Measurements from ENCODE around the gene TSPAN11.

TSPAN11 gene

DNA sequence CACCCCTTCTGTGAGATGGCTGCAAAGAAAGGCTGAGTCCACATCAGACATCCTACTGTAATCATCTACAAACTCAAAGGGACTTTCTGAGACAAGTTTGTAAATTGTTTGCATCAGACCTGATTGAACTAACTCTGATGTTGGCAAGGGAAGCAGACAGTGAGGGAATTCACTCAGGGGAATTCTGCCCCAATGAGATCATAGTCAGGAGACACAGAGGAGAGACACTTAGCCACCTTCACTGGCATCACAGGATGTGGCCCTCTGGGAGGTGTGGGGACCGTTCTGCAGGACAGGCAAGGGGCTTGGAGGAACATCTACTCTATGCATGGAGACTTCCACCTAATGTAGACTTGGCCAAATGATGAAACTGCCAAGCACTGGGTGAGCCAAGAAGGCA lies 76.5 kb downstream of the TSPAN11 start:
- H3K9ac ChIP-seq (ENCODE audit: insufficient read length, low read depth): no peak overlapping the region
- DNase-seq (ENCODE audit: low read depth, low spot score): no peak
- H3K4me1 ChIP-seq (ENCODE audit: insufficient read depth, insufficient read length): peaks cover 13% of the 10 kb centered on the region
- H3K9me3 ChIP-seq (ENCODE audit: insufficient read depth, low read length): no peaks in the 10 kb centered on the region
- H3K36me3 ChIP-seq (ENCODE audit: insufficient read depth, insufficient read length, low read length): no peaks in the 10 kb centered on the region
- TF ChIP-seq YY1 (IDR thresholded peaks at IDR 0.05; ENCODE audit: insufficient read depth, insufficient read length) (no peak), ZNF274 (IDR thresholded peaks at IDR 0.05; ENCODE audit: low read depth, low read length) (no peak), SUZ12 (IDR thresholded peaks at IDR 0.05; ENCODE audit: extremely low read depth, insufficient read depth, insufficient read length) (no peak)
- no peaks in the 10 kb centered on the region for H3K27me3 ChIP-seq (ENCODE audit: insufficient read depth, insufficient read length)
- H3K4me3 ChIP-seq (ENCODE audit: insufficient read length, low read depth): no peak overlapping the region

DNA sequence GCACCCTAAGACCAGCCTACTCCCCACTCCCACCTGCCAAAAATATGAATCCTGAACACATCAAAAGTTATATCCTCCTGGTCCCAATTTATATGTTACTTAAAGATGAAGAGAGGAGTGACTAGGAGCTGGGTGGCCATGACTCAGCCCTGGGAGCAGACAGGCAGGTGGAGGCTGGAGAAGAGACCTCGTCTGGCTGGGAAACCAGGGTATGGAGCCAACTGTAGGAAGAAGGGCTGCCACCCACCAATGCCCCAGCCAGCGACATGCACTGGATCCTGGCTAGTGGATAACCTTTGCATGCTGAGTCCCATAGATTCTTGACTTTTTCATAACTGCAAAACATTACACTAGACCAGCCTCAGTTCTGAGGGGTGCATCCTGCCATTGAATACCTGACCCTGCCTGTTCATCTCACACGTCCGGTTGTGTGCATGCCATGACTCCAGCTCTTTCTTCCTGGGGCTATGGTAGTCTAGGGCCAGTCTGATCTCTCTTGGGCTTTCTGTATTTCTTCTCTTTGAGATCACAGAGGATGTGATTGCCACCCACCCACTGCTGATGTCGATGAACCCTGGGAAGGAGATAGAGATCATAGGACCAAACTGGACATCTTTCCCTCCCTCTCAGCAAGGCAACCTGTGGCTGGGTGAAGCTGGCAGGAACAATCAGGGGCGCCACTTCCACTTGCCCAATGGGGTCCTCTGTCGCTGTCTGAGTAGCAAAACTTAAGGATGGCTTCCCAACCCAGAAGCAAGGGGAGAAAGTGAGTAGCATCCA lies 77.5 kb downstream of the TSPAN11 start:
- Histone ChIP-seq H3K4me1 (ENCODE audit: insufficient read depth, insufficient read length) (peaks cover 21% of the 10 kb centered on the region), H3K36me3 (ENCODE audit: insufficient read depth, insufficient read length, low read length) (no peaks in the 10 kb centered on the region)
- no peak for DNase-seq (ENCODE audit: low read depth, low spot score)

DNA sequence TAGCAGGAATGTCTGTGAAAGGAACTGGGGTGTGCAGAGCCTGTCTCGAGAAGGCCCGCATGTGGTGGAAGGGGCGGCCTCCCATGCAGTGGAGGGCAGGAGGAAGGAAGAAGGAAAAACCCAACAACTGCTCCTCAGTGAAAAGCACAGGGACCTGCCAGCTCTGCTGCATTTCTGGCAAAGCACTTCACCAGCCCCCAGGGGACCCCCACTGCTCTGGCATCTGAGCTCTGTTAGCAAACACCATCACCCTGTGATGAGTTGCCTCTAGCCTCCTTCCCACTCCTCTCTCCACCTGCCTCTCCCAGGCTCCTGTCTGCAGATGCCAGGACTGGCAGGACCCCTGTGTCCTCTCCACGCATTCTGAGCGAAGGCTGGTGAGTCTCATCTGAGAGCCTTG lies 78.1 kb downstream of the TSPAN11 start:
- TF ChIP-seq YY1 (IDR thresholded peaks at IDR 0.05; ENCODE audit: insufficient read depth, insufficient read length) (no peak), ZNF274 (IDR thresholded peaks at IDR 0.05; ENCODE audit: low read depth, low read length) (no peak), SUZ12 (IDR thresholded peaks at IDR 0.05; ENCODE audit: extremely low read depth, insufficient read depth, insufficient read length) (no peak)
- no peak overlapping the region for H3K9ac ChIP-seq (ENCODE audit: insufficient read length, low read depth)
- no peak overlapping the region for H3K4me3 ChIP-seq (ENCODE audit: insufficient read length, low read depth)
- DNase-seq (ENCODE audit: low read depth, low spot score): no peak
- no peaks in the 10 kb centered on the region for H3K36me3 ChIP-seq (ENCODE audit: insufficient read depth, insufficient read length, low read length)
- peaks cover 26% of the 10 kb centered on the region for H3K4me1 ChIP-seq (ENCODE audit: insufficient read depth, insufficient read length)
- no peaks in the 10 kb centered on the region for H3K27me3 ChIP-seq (ENCODE audit: insufficient read depth, insufficient read length)
- no peaks in the 10 kb centered on the region for H3K9me3 ChIP-seq (ENCODE audit: insufficient read depth, low read length)

More for the DNA sequence above, 77.5 kb downstream of the TSPAN11 start:
- Histone ChIP-seq H3K9ac (ENCODE audit: insufficient read length, low read depth) (no peak overlapping the region), H3K4me3 (ENCODE audit: insufficient read length, low read depth) (no peak overlapping the region), H3K9me3 (ENCODE audit: insufficient read depth, low read length) (no peaks in the 10 kb centered on the region), H3K27me3 (ENCODE audit: insufficient read depth, insufficient read length) (no peaks in the 10 kb centered on the region)
- TF ChIP-seq SUZ12 (IDR thresholded peaks at IDR 0.05; ENCODE audit: extremely low read depth, insufficient read depth, insufficient read length) (no peak), YY1 (IDR thresholded peaks at IDR 0.05; ENCODE audit: insufficient read depth, insufficient read length) (no peak), ZNF274 (IDR thresholded peaks at IDR 0.05; ENCODE audit: low read depth, low read length) (no peak)

- H3K9me3 ChIP-seq (ENCODE audit: insufficient read depth, low read length): no peaks in the 10 kb centered on the region
- H3K27me3 ChIP-seq (ENCODE audit: insufficient read depth, insufficient read length): no peaks in the 10 kb centered on the region
- peaks cover 26% of the 10 kb centered on the region for H3K4me1 ChIP-seq (ENCODE audit: insufficient read depth, insufficient read length)
- H3K9ac ChIP-seq (ENCODE audit: insufficient read length, low read depth): no peak overlapping the region
- H3K36me3 ChIP-seq (ENCODE audit: insufficient read depth, insufficient read length, low read length): no peaks in the 10 kb centered on the region
- no peak overlapping the region for H3K4me3 ChIP-seq (ENCODE audit: insufficient read length, low read depth)
- no peak for DNase-seq (ENCODE audit: low read depth, low spot score)
- TF ChIP-seq SUZ12 (IDR thresholded peaks at IDR 0.05; ENCODE audit: extremely low read depth, insufficient read depth, insufficient read length) (no peak), YY1 (IDR thresholded peaks at IDR 0.05; ENCODE audit: insufficient read depth, insufficient read length) (no peak), ZNF274 (IDR thresholded peaks at IDR 0.05; ENCODE audit: low read depth, low read length) (no peak)
Measured at GRCh38 chr12:31005256-31005943, 78.9 kb downstream of the TSPAN11 start.

GRCh38 chr12:31005944-31006361 lies 79.4 kb downstream of the TSPAN11 start:
- H3K27me3 ChIP-seq (ENCODE audit: insufficient read depth, insufficient read length): no peaks in the 10 kb centered on the region
- H3K4me1 ChIP-seq (ENCODE audit: insufficient read depth, insufficient read length): peaks cover 26% of the 10 kb centered on the region
- no peak overlapping the region for H3K4me3 ChIP-seq (ENCODE audit: insufficient read length, low read depth)
- no peak for TF ChIP-seq SUZ12 (IDR thresholded peaks at IDR 0.05; ENCODE audit: extremely low read depth, insufficient read depth, insufficient read length)
- no peak for TF ChIP-seq ZNF274 (IDR thresholded peaks at IDR 0.05; ENCODE audit: low read depth, low read length)
- TF ChIP-seq YY1 (IDR thresholded peaks at IDR 0.05; ENCODE audit: insufficient read depth, insufficient read length): no peak
- no peaks in the 10 kb centered on the region for H3K36me3 ChIP-seq (ENCODE audit: insufficient read depth, insufficient read length, low read length)
- DNase-seq (ENCODE audit: low read depth, low spot score): no peak
- no peak overlapping the region for H3K9ac ChIP-seq (ENCODE audit: insufficient read length, low read depth)
- no peaks in the 10 kb centered on the region for H3K9me3 ChIP-seq (ENCODE audit: insufficient read depth, low read length)

DNA sequence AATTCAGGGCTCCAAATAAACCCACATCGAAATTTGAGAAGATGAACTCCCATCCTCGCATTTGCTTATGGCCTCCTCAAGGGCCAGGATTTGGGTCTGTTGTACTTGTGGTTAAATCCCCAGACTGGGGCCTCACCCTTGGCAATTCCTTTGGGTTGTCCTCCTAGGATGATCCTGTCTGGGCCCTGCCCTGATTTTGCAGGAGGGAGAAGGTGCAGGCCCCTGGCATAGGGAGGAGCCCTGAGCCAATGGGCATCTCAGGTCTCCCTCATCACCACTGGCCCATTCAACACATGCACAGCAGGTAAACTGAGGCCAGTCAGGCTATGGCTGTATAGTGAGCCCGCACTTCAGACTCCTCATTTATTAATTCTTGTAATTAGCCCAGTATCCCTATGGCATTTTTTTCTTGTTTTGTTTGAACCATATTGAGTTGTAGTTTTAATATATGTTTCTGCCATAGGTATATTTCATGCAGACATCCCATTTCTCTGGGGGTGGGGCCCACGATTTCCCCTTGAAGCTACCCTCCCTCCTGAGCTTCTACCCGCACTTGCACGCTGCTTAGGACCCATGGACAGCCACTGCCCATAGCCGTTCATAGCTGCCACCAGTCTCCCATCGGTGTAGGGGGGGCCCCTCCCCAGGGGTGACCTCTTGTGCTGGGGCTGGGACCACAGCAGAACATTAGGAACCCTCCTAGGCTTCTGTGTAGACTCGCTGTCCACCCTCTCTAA lies 80.0 kb downstream of the TSPAN11 start:
- Histone ChIP-seq H3K36me3 (ENCODE audit: insufficient read depth, insufficient read length, low read length) (no peaks in the 10 kb centered on the region), H3K9ac (ENCODE audit: insufficient read length, low read depth) (no peak overlapping the region), H3K4me3 (ENCODE audit: insufficient read length, low read depth) (no peak overlapping the region), H3K27me3 (ENCODE audit: insufficient read depth, insufficient read length) (no peaks in the 10 kb centered on the region), H3K4me1 (ENCODE audit: insufficient read depth, insufficient read length) (peaks cover 26% of the 10 kb centered on the region), H3K9me3 (ENCODE audit: insufficient read depth, low read length) (no peaks in the 10 kb centered on the region)
- TF ChIP-seq YY1 (IDR thresholded peaks at IDR 0.05; ENCODE audit: insufficient read depth, insufficient read length) (no peak), SUZ12 (IDR thresholded peaks at IDR 0.05; ENCODE audit: extremely low read depth, insufficient read depth, insufficient read length) (no peak), ZNF274 (IDR thresholded peaks at IDR 0.05; ENCODE audit: low read depth, low read length) (no peak)
- no peak for DNase-seq (ENCODE audit: low read depth, low spot score)

DNA sequence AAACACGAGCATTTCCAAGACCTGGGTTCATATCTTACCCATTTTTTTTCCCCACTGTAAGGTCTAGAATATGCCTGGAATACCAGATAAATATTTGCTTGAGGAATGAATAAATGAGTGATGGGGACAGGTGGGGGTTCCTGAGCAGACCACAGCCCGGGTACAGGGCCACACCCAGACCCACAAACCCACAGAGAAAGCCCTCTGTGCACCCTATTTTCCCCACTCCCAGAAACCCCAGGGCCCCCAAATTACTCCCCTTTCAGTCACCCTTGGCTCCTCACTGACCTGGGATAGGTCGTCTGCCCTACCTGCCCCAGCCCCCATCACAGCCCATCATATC lies 80.6 kb downstream of the TSPAN11 start:
- H3K9ac ChIP-seq (ENCODE audit: insufficient read length, low read depth): no peak overlapping the region
- H3K27me3 ChIP-seq (ENCODE audit: insufficient read depth, insufficient read length): no peaks in the 10 kb centered on the region
- no peaks in the 10 kb centered on the region for H3K36me3 ChIP-seq (ENCODE audit: insufficient read depth, insufficient read length, low read length)
- DNase-seq (ENCODE audit: low read depth, low spot score): no peak
- H3K4me1 ChIP-seq (ENCODE audit: insufficient read depth, insufficient read length): peaks cover 26% of the 10 kb centered on the region
- H3K9me3 ChIP-seq (ENCODE audit: insufficient read depth, low read length): no peaks in the 10 kb centered on the region
- TF ChIP-seq YY1 (IDR thresholded peaks at IDR 0.05; ENCODE audit: insufficient read depth, insufficient read length) (no peak), SUZ12 (IDR thresholded peaks at IDR 0.05; ENCODE audit: extremely low read depth, insufficient read depth, insufficient read length) (no peak), ZNF274 (IDR thresholded peaks at IDR 0.05; ENCODE audit: low read depth, low read length) (no peak)
- H3K4me3 ChIP-seq (ENCODE audit: insufficient read length, low read depth): no peak overlapping the region

Measured in NT2/D1 (cell line).